Stimulated activated CD4-positive, alpha-beta T cell treated with anti-CD3 and anti-CD28 coated beads, TNF-alpha, amount 100 ng/mL, for 1 hour (primary cell): ENCODE results near the gene FRMD4A.
"Not testable (repeated sequence)": the region's sequence is repeated elsewhere in the genome, so short reads cannot be mapped to it uniquely, and the experiment has no call there.

Experiments
- DNase-seq, 3 donors: peaks; one replicate each; pipeline ENCODE4 v3.0.0-alpha.2; 2020; ENCODE audit warnings: low read depth in 3 of 3, low spot score in 1 of 3

FRMD4A gene

DNA sequence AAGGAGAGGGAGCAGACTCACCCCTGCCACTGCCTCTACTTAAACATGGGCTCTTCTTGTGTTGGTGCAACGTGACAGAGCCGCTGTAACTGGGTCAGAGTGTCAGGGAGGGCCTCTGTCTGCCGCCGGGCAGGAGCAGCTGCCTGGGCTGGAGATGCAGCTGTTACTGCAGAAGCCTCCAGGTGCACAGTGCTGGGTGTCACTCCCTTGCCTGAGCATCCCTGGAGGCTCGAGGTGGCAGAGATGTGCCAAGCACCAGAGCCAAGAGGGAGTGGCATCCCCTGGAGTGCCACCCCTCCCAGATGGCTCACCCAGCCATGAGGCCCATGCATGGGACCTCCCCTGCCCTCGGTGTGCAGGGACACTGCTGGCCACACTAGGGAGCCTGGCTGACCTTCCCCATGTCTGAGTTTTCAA is 598.3 kb downstream of the FRMD4A start:
- DNase-seq = no peak

GRCh38 chr10:13731799-13732198 is 598.9 kb downstream of the FRMD4A start:
- DNase-seq = no peak

DNA sequence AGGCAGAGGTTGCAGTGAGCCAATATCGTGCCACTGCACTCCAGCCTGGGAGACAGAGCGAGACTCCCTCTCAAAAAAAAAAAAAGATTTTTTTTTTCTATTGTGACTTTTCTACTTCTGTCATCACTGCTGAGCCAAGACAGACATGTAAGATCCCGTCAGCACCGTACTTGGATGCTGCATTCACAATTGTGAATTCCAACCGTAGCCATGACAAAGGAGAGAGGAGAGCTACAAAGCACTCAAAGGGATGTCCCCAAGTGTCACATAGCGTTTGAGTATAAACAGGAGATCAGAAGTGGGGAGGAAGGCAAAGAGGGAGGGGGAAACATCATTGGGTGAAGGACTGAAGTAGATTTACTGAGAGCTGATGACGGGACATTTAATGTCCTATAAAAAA is 599.8 kb downstream of the FRMD4A start:
- no peak for DNase-seq

- DNase-seq = no peak
These were observed 600.4 kb downstream of the FRMD4A start for GRCh38 chr10:13730306-13730652.

DNA sequence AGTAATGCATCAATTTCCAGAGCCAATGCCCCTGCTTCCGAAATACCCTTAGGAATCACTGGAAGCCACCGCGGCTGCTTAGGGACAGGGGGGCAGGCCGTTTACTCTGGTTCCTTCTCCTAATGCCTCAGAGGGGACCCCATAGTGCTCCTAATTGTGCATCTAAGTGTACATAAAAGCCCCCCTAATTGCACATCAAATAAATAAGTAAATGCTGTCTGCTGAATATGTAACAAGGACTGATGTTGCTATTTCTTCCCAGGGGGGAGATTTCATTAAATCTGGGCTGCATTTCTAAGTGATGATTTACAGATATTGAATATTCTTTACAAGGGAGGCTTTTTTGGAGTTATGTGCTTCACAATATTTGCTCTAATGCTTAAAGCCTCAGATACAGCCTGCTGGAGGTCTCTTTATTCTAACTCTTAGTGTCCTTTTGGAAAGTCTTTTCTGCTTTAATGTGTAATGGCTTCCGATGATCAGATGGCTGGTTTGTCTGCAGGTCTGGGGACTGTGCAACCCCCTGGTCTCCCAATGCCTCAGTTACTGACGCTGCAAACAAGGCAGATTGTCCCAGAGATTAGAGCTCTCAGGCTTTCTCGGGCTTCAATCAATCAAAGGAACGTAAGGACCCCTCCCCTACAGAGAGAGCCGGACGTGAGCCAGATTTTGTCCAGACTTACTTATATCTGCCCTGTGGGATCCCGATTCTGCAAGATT is 601.0 kb downstream of the FRMD4A start:
- DNase-seq = no peak

DNA sequence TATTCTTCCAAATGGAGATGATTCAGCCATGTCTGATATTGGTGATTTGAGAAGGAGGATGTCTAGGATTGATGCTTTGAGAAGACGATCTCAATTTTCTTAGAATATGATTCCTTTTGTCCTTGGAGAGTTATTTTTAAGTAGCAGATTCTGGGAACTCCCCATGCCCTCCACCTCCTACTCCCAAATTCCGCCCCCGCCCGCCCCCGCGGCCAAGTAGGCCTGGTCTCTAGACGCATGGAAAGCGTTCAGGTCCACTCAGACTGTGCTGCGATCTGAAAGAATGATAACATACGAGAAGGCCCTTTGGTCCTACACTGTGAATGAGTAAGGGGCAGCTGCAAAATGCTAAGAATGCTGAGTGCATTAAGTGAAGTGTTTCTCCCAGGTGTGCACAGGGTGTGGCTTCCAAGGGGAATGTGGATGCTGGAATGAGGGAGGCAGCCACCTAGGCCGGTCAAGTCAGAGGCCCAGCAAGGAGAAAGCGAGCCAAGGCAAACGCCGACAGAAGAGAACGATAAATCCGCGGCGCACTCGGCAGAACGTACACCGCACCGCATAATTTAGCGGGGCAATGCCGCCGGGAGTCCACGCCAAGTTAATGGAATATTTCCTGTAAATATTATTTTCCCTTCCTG is 601.7 kb downstream of the FRMD4A start:
- no peak for DNase-seq

DNA sequence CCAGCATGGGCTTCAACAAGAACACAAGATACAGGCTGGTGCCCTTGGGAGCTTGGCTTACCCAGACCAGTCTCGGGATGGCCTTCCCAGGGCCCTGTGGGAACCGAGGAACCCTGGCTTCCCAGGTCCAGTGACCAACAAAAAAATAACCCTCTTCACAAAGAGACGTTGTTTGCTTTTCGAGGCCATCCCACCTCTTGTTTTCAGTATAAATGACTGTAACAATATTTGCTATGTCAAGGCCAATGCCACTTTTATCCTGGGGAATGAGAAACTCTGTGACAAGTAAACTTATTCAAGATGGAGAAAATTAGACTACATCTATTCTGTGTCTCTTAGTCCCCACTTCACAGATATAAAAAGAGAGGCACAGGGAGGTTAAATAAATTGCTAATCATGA is 605.1 kb downstream of the FRMD4A start:
- DNase-seq = no peak

GRCh38 chr10:13724484-13724883 is 606.2 kb downstream of the FRMD4A start:
- DNase-seq = no peak

- DNase-seq = no peak
These were observed 607.7 kb downstream of the FRMD4A start for GRCh38 chr10:13722747-13723653.

DNA sequence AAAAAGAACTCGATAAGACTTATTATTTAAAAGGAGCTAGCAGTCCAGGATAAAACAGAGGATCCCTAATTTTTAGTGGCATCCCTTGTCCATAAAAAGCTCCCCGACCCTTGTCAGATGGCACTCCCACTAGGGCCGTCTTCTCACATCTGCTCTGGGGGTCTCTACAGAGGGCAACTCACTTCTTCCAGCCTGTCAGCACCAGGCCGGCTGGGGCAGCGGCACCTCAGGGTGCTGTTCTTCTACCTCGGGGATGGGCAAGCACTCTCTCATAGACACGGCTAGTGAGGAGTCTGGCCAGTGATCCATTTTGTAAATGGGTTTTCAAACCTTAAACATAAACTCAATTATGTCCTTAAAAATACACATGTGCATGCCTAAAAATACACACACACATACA is 609.2 kb downstream of the FRMD4A start:
- DNase-seq = no peak

DNA sequence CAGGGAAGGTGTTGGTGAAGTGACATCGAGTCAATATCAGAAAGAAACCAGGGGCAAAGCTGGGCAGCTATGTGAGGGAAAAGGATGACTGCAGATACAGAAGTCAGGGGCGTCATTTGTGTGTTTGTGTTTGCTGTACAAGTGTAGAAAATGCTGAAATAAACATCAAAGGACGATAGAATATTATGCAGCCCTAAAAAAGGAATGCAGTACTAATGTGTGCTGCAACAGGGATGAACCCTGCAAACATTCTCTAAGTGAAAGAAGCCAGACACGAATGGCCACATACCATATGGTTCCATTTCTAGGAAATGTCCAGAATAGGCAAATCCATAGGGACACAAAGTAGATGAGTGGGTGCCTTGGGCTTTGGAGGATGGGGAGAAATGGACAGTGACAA is 610.0 kb downstream of the FRMD4A start:
- DNase-seq = no peak

DNA sequence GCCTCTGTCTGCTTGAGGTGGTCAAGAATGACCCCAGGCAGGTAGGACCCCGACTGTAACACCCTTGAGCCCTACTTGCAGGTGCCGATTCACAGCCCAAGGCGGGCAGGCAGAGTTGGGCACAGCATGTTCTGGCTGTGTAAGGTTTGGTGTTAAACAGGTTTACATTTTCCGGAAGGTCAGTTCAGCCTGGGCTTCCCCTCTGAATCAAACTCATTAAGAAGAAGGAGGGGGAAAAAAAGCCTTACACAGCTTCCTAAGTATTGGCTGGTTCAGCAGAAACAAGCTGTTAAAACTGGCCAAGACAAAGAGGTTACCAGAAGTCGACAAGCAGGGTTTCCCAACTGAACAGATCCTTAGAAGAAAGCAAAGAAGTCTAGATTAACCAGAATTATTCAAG is 611.3 kb downstream of the FRMD4A start:
- no peak for DNase-seq

DNA sequence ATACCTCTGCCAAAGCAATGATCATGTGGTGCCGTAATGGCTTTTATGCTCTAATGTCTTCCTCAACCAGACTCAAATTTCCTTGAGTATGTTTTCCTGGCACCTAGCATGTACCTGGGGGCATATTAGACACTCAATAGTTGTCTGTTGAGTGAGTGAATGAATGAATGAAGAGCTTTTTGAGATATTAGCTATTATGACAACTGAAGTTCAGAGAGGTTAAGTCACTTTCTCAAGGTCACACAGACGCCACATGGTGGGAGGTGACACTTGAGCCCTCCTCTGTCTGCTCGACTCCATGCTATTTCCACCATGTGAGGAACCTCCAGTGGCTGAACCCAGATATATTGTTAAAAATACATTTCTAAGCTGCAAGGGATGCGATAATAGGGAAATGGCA is 611.9 kb downstream of the FRMD4A start:
- DNase-seq = no peak

DNA sequence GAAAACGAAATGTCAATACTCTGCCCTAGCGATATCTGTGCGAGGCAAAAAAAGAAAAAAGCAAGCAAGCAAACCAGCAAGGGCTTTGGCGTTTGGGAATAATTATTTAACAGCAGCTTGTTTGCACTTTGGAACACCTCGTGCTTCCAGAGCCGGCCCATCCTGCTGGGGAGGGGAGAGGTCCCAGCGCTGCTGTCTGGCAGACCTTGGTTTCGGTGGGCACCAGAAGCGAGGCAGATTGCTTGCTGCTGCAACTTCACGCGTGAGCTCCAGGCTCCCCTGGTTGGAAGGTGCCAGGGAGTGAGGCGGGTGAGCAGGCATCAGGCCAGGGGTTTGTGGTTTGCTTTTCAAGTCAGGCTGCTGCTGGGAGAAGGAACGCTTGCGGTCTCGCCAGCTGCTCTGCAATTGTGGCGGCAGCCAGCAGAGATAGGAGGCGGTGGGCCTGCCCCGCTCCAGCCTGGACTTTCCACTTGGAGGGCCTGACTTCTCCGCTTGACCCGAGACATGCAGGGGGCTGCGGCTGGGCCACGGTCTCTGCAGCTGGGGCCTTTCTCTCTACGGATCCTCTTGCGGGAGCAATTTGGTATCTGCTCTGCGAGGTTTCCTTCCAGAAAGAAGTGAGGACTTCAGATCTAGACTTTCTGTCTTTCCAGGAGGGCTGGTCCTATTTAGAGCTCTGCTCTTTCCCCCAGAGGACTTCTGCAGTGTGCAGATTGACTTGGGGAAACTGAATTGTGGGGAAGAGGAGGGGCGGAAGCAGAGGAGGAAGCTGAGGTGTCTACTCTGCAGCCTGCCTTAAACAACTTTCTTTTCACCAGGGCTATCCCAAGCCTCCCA is 612.6 kb downstream of the FRMD4A start:
- DNase-seq = peak in 1 of 3 donors; percentile 5

DNA sequence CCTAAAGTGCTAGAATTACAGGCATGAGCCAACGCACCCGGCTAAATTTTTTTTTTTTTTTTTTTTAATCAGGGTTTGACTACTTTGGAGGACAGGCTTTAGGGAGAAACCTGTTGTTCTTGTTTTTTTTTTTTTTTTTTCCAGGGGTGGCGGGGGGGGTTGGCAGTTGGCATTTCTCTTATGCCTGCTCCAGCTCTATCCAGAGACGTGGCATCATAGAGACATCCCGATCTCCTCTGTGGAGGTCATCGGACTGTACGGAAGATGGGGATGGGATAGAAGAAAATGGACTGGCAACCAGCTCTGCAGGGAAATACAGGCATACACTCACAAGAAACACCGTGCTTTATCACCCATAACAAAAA is 613.2 kb downstream of the FRMD4A start:
- no peak for DNase-seq

DNA sequence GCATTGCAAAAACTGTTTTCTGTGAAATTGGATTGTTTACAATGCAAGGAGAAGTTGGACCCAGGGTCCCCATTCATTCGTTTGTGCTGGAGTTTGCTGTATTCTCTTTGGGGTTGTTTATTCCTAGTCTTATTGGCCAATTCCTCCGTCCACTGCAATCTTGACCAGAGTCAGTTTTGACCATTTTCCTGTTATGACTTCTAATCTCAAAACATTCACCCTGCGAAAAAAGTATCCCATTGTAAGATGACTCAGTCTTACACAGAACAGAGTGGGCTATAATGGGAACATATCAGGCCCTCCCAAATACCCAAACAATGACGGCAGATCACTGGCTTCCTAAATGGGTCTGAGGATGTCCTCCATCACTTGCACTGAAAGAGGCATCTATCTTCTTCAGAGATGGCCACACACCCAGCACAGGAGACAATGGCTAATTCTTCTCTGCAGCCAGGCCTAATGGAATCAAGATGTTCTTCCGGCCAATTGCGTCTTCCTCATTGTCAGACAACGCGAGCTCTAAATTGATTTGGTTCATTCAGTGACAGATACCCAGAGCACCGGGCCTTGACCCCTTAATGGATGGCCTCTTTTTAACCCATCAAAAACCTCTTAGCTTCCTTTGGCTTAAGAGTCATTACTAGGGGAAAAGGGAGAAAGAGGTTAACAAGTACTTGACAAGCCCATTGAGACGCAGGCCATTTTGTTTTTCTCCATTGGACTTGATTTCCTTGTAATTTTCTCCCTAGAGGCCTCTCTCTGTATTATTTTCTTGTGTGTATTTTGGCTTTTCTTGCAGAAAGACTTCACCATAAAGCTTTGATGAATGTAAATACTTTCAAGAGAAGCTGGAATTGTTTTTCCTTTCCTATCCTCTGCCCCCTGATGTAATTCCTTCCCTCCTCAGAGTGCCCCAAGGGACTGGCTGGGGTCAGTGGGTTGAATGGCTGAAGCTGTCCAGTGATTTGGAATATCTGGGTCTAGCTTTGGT is 614.3 kb downstream of the FRMD4A start:
- DNase-seq = no peak

DNA sequence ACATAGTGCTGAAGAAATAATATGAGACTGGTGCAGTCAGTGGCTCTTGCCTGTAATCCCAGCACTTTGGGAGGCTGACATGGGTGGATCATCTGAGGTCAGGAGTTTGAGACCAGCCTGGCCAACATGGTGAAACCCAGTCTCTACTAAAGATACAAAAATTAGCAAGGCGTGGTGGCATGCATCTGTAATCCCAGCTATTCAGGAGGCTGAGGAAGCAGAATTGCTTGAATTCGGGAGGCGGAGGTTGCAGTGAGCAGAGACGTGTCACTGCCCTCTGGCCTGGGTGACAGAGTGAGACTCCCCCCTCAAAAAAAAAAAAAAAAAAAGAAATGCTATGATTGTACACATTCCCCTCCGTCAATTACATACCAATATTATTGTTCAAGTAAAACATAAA is 615.1 kb downstream of the FRMD4A start:
- DNase-seq = not testable (repeated sequence)

GRCh38 chr10:13715100-13715499 is 615.6 kb downstream of the FRMD4A start:
- no peak for DNase-seq

GRCh38 chr10:13712837-13713581 is 617.7 kb downstream of the FRMD4A start:
- no peak for DNase-seq
